ENCODE results near the gene FCAR. TPM values are rescaled to one million over a fixed set of nuclear protein-coding genes. Genes with fewer than 3 reads are reported as not detected.
A peak's percentile ranks its signal among the peaks of the same experiment; 100 is the strongest.
"Not testable (repeated sequence)": the region's sequence is repeated elsewhere in the genome, so short reads cannot be mapped to it uniquely, and the experiment has no call there.

The FCAR gene
- total and polyA plus RNA-seq, 2 donors, result 0.32 to 0.71 TPM

DNA sequence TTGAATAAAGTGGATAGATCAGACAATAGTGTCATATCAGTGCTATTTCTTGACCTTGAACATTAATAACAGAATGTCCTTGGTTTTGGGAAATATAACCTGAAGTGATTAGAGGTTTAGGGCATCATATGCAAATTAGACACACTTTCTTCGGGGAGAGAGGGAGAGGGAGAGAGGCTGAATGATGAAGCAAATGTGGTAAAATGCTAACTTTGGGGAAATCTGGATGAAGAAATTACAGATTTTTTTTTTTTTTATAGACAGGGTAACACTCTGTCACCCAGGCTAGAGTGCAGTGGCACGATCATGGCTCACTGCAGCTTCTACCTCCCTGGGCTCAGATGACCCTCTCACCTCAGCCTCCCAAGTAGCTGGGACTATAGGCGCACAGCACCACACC lies 28.0 kb downstream of the FCAR start:
- no peak overlapping the region for H3K27ac ChIP-seq (ENCODE audit: low read depth in 1 of 2, low read length in 1 of 2)
- WGBS, result 96% methylated on average over 3 of the region's 3 CpGs

GRCh38 chr19:54903303-54903702 lies 29.3 kb downstream of the FCAR start:
- 97% methylated on average over 6 of the region's 6 CpGs for WGBS
- no peaks in the 10 kb centered on the region for H3K9me3 ChIP-seq (ENCODE audit: control insufficient read depth in 2 of 2, insufficient read depth in 1 of 2, low read length in 1 of 2)
- H3K4me3 ChIP-seq (ENCODE audit: low read length in 2 of 2), result no peak overlapping the region
- H3K27ac ChIP-seq (ENCODE audit: low read depth in 1 of 2, low read length in 1 of 2), result no peak overlapping the region
- H3K36me3 ChIP-seq (ENCODE audit: control insufficient read depth in 2 of 2, insufficient read depth in 2 of 2, low read length in 1 of 2), result no peaks in the 10 kb centered on the region
- H3K4me1 ChIP-seq (ENCODE audit: control insufficient read depth in 2 of 2, insufficient read depth in 2 of 2, low read length in 2 of 2), result no peaks in the 10 kb centered on the region
- no peak for DNase-seq (ENCODE audit: low read depth in 6 of 9, low spot score in 9 of 9)
- peaks cover 0 to 2% of the 10 kb centered on the region in 2 donors for H3K27me3 ChIP-seq (ENCODE audit: control insufficient read depth in 2 of 2, insufficient read depth in 1 of 2, low read length in 1 of 2)

More for the DNA sequence above, 28.0 kb downstream of the FCAR start:
- Histone ChIP-seq H3K4me1 (ENCODE audit: control insufficient read depth in 2 of 2, insufficient read depth in 2 of 2, low read length in 2 of 2) (no peaks in the 10 kb centered on the region), H3K4me3 (ENCODE audit: low read length in 2 of 2) (no peak overlapping the region), H3K9me3 (ENCODE audit: control insufficient read depth in 2 of 2, insufficient read depth in 1 of 2, low read length in 1 of 2) (no peaks in the 10 kb centered on the region), H3K27me3 (ENCODE audit: control insufficient read depth in 2 of 2, insufficient read depth in 1 of 2, low read length in 1 of 2) (peaks cover 0 to 2% of the 10 kb centered on the region in 2 donors), H3K36me3 (ENCODE audit: control insufficient read depth in 2 of 2, insufficient read depth in 2 of 2, low read length in 1 of 2) (no peaks in the 10 kb centered on the region)
- DNase-seq (ENCODE audit: low read depth in 6 of 9, low spot score in 9 of 9), result no peak

- H3K27me3 ChIP-seq (ENCODE audit: control insufficient read depth in 2 of 2, insufficient read depth in 1 of 2, low read length in 1 of 2); H3K4me3 ChIP-seq (ENCODE audit: low read length in 2 of 2); H3K4me1 ChIP-seq (ENCODE audit: control insufficient read depth in 2 of 2, insufficient read depth in 2 of 2, low read length in 2 of 2); DNase-seq (ENCODE audit: low read depth in 6 of 9, low spot score in 9 of 9); H3K9me3 ChIP-seq (ENCODE audit: control insufficient read depth in 2 of 2, insufficient read depth in 1 of 2, low read length in 1 of 2); H3K27ac ChIP-seq (ENCODE audit: low read depth in 1 of 2, low read length in 1 of 2); H3K36me3 ChIP-seq (ENCODE audit: control insufficient read depth in 2 of 2, insufficient read depth in 2 of 2, low read length in 1 of 2): not testable (repeated sequence)
- WGBS, result 95% methylated on average over 4 of the region's 4 CpGs
Observed at GRCh38 chr19:54904261-54904660, 30.2 kb downstream of the FCAR start.

DNA sequence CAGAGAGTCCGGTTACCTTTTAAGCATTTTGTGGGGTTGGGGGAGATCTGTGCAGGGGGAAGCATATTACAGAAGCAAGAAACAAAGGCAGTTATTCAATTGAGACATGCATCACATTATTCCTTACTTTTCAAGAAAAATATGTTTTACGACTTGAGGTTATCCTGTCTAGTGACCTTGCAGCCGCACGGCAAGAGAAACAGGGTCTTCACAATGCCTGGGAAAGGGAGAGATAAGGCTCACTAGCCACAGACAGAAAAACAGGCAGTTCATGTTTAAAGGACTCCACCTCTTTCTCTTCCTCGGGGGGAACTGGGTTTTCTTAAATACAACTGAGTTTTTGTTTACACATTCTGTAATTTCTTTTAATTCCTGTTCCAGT lies 31.4 kb downstream of the FCAR start:
- 25% methylated on average over 5 of the region's 5 CpGs for WGBS

GRCh38 chr19:54905803-54906511 lies 31.9 kb downstream of the FCAR start, which contains the start of gene NCR1:
Gene NCR1, plus strand, starts transcription at chr19:54906148. Its CDS starts 40 bp downstream, at chr19:54906188.
- Histone ChIP-seq H3K4me3 (ENCODE audit: low read length in 2 of 2) (no peak within 1 kb of the TSS), H3K27ac (ENCODE audit: low read depth in 1 of 2, low read length in 1 of 2) (peak within 1 kb of the TSS in 1 of 2 donors; percentile 31), H3K27me3 (ENCODE audit: control insufficient read depth in 2 of 2, insufficient read depth in 1 of 2, low read length in 1 of 2) (peaks cover 0 to 2% of the 10 kb centered on the region in 2 donors), H3K9me3 (ENCODE audit: control insufficient read depth in 2 of 2, insufficient read depth in 1 of 2, low read length in 1 of 2) (no peaks in the 10 kb centered on the region), H3K4me1 (ENCODE audit: control insufficient read depth in 2 of 2, insufficient read depth in 2 of 2, low read length in 2 of 2) (no peaks in the 10 kb centered on the region), H3K36me3 (ENCODE audit: control insufficient read depth in 2 of 2, insufficient read depth in 2 of 2, low read length in 1 of 2) (no peaks in the 10 kb centered on the region)
- no peak for DNase-seq (ENCODE audit: low read depth in 6 of 9, low spot score in 9 of 9)
- 65% methylated on average over 22 of the region's 22 CpGs for WGBS

More for the DNA sequence above, 31.4 kb downstream of the FCAR start:
- peaks cover 0 to 2% of the 10 kb centered on the region in 2 donors for H3K27me3 ChIP-seq (ENCODE audit: control insufficient read depth in 2 of 2, insufficient read depth in 1 of 2, low read length in 1 of 2)
- no peak for DNase-seq (ENCODE audit: low read depth in 6 of 9, low spot score in 9 of 9)
- peak overlapping the region in 1 of 2 donors; percentile 31 for H3K27ac ChIP-seq (ENCODE audit: low read depth in 1 of 2, low read length in 1 of 2)
- no peaks in the 10 kb centered on the region for H3K4me1 ChIP-seq (ENCODE audit: control insufficient read depth in 2 of 2, insufficient read depth in 2 of 2, low read length in 2 of 2)
- no peak overlapping the region for H3K4me3 ChIP-seq (ENCODE audit: low read length in 2 of 2)
- no peaks in the 10 kb centered on the region for H3K36me3 ChIP-seq (ENCODE audit: control insufficient read depth in 2 of 2, insufficient read depth in 2 of 2, low read length in 1 of 2)
- no peaks in the 10 kb centered on the region for H3K9me3 ChIP-seq (ENCODE audit: control insufficient read depth in 2 of 2, insufficient read depth in 1 of 2, low read length in 1 of 2)

GRCh38 chr19:54906819-54907218 lies 32.8 kb downstream of the FCAR start:
- H3K9me3 ChIP-seq (ENCODE audit: control insufficient read depth in 2 of 2, insufficient read depth in 1 of 2, low read length in 1 of 2), result no peaks in the 10 kb centered on the region
- H3K27ac ChIP-seq (ENCODE audit: low read depth in 1 of 2, low read length in 1 of 2), result no peak overlapping the region
- 95% methylated on average over 7 of the region's 7 CpGs for WGBS
- peaks cover 0 to 2% of the 10 kb centered on the region in 2 donors for H3K27me3 ChIP-seq (ENCODE audit: control insufficient read depth in 2 of 2, insufficient read depth in 1 of 2, low read length in 1 of 2)
- DNase-seq (ENCODE audit: low read depth in 6 of 9, low spot score in 9 of 9), result no peak
- H3K4me3 ChIP-seq (ENCODE audit: low read length in 2 of 2), result no peak overlapping the region
- H3K4me1 ChIP-seq (ENCODE audit: control insufficient read depth in 2 of 2, insufficient read depth in 2 of 2, low read length in 2 of 2), result no peaks in the 10 kb centered on the region
- H3K36me3 ChIP-seq (ENCODE audit: control insufficient read depth in 2 of 2, insufficient read depth in 2 of 2, low read length in 1 of 2), result no peaks in the 10 kb centered on the region

DNA sequence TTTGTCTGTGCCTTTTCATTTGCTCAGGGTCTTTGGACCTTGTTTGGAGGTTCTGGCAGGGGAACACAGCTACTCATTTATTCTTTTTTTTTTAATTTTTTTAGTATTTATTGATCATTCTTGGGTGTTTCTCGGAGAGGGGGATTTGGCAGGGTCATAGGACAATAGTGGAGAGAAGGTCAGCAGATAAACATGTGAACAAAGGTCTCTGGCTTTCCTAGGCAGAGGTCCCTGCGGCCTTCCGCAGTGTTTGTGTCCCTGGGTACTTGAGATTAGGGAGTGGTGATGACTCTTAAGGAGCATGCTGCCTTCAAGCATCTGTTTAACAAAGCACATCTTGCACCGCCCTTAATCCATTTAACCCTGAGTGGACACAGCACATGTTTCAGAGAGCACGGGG lies 33.9 kb downstream of the FCAR start:
- H3K27me3 ChIP-seq (ENCODE audit: control insufficient read depth in 2 of 2, insufficient read depth in 1 of 2, low read length in 1 of 2); H3K4me3 ChIP-seq (ENCODE audit: low read length in 2 of 2); H3K9me3 ChIP-seq (ENCODE audit: control insufficient read depth in 2 of 2, insufficient read depth in 1 of 2, low read length in 1 of 2); H3K36me3 ChIP-seq (ENCODE audit: control insufficient read depth in 2 of 2, insufficient read depth in 2 of 2, low read length in 1 of 2); DNase-seq (ENCODE audit: low read depth in 6 of 9, low spot score in 9 of 9); H3K4me1 ChIP-seq (ENCODE audit: control insufficient read depth in 2 of 2, insufficient read depth in 2 of 2, low read length in 2 of 2); H3K27ac ChIP-seq (ENCODE audit: low read depth in 1 of 2, low read length in 1 of 2): not testable (repeated sequence)
- WGBS, result 96% methylated on average over 4 of the region's 5 CpGs

GRCh38 chr19:54916822-54917221 lies 42.8 kb downstream of the FCAR start:
- Histone ChIP-seq H3K4me1 (ENCODE audit: control insufficient read depth in 2 of 2, insufficient read depth in 2 of 2, low read length in 2 of 2) (no peaks in the 10 kb centered on the region), H3K27ac (ENCODE audit: low read depth in 1 of 2, low read length in 1 of 2) (no peak overlapping the region), H3K36me3 (ENCODE audit: control insufficient read depth in 2 of 2, insufficient read depth in 2 of 2, low read length in 1 of 2) (no peaks in the 10 kb centered on the region), H3K9me3 (ENCODE audit: control insufficient read depth in 2 of 2, insufficient read depth in 1 of 2, low read length in 1 of 2) (no peaks in the 10 kb centered on the region), H3K27me3 (ENCODE audit: control insufficient read depth in 2 of 2, insufficient read depth in 1 of 2, low read length in 1 of 2) (no peaks in the 10 kb centered on the region), H3K4me3 (ENCODE audit: low read length in 2 of 2) (no peak overlapping the region)
- WGBS, result 63% methylated on average over 11 of the region's 11 CpGs
- no peak for DNase-seq (ENCODE audit: low read depth in 6 of 9, low spot score in 9 of 9)

GRCh38 chr19:54918499-54918898 lies 44.5 kb downstream of the FCAR start:
- Histone ChIP-seq H3K36me3 (ENCODE audit: control insufficient read depth in 2 of 2, insufficient read depth in 2 of 2, low read length in 1 of 2) (no peaks in the 10 kb centered on the region), H3K9me3 (ENCODE audit: control insufficient read depth in 2 of 2, insufficient read depth in 1 of 2, low read length in 1 of 2) (no peaks in the 10 kb centered on the region), H3K27ac (ENCODE audit: low read depth in 1 of 2, low read length in 1 of 2) (no peak overlapping the region), H3K4me3 (ENCODE audit: low read length in 2 of 2) (no peak overlapping the region), H3K4me1 (ENCODE audit: control insufficient read depth in 2 of 2, insufficient read depth in 2 of 2, low read length in 2 of 2) (no peaks in the 10 kb centered on the region), H3K27me3 (ENCODE audit: control insufficient read depth in 2 of 2, insufficient read depth in 1 of 2, low read length in 1 of 2) (no peaks in the 10 kb centered on the region)
- no peak for DNase-seq (ENCODE audit: low read depth in 6 of 9, low spot score in 9 of 9)
- WGBS, result 95% methylated on average over 9 of the region's 9 CpGs

Measured in thymus (tissue), 11 donors.